GM12878 (cell line): Measurements from ENCODE around the gene WASF1. TPM values are rescaled to one million over a fixed set of nuclear protein-coding genes. Genes with fewer than 3 reads are reported as not detected.

Source experiments
- ATAC-seq: fragments of 200-7000 bp; cut with Tn5 transposase; 3 replicates; pipeline ENCODE4 v1.9.1; 2020; ENCODE audit warnings: mild to moderate bottlenecking, moderate library complexity
- BruUV-seq: library from RNA; stranded (reverse); fragments of 400-500 nt; replicated peaks from 2 replicates; lab custom pipeline; 2021; lab: Mats Ljungman, UMichigan
- CTCF ChIA-PET: fragments of 300-600 bp; sonication (Branson Sonifier 250); formaldehyde crosslinking; extraction: SDS; loops from one replicate; lab custom pipeline; 2021; ENCODE audit warnings: inconsistent platforms; lab: Yijun Ruan, JAX
- POLR2A ChIA-PET: fragments of 350-600 bp; formaldehyde crosslinking; extraction: SDS; loops from one replicate; lab custom pipeline; 2021; ENCODE audit warnings: inconsistent platforms; lab: Charles Lee
- RAD21 ChIA-PET: fragments of 300-600 bp; sonication (Branson Sonifier 250); formaldehyde crosslinking; loops from one replicate; lab custom pipeline; 2023; ENCODE audit warnings: antibody characterized with exemption; ENCODE audit not compliant: unreplicated experiment; lab: Charles Lee
- SMC1A ChIA-PET: fragments of 300-600 bp; sonication (Branson Sonifier 250); formaldehyde crosslinking; loops from one replicate; lab custom pipeline; 2023; ENCODE audit not compliant: unreplicated experiment, uncharacterized antibody; lab: Charles Lee
- DNase-seq: peaks from one replicate; pipeline ENCODE4 v3.0.0-alpha.2; 2011; ENCODE audit warnings: low read depth, low spot score
- FAIRE-seq: peaks from 3 replicates; lab custom pipeline; 2011; peaks lifted over from hg19 to GRCh38; lab: Jason Lieb, UNC
- H2AFZ ChIP-seq: 2 replicates; pipeline ENCODE4 v1.6.0; 2011; ENCODE audit warnings: low read depth, low read length, control low read depth; ENCODE audit not compliant: control insufficient read depth
- H3K27ac ChIP-seq: 2 replicates; pipeline ENCODE4 v1.5.1; 2011; ENCODE audit warnings: control low read depth; ENCODE audit not compliant: control insufficient read depth, insufficient read depth
- H3K27me3 ChIP-seq, 2 experiments: replicated peaks in 1 of 2; 2 replicates each; pipeline versions ENCODE4 v1.6.0 to v1.6.1; 2011; ENCODE audit warnings: low read length in 1 of 2; ENCODE audit not compliant: control insufficient read depth in 2 of 2, insufficient read depth in 2 of 2
- H3K36me3 ChIP-seq, 2 experiments: 2 replicates each; pipeline ENCODE4 v1.5.1; 2011; ENCODE audit warnings: low read length in 1 of 2; ENCODE audit not compliant: control insufficient read depth in 2 of 2, insufficient read depth in 2 of 2
- H3K4me1 ChIP-seq: 2 replicates; pipeline ENCODE4 v1.6.1; 2011; ENCODE audit warnings: mild to moderate bottlenecking, low read length, moderate library complexity, mixed read lengths; ENCODE audit not compliant: control insufficient read depth, insufficient read depth
- H3K4me2 ChIP-seq: 2 replicates; pipeline ENCODE4 v1.6.0; 2011; ENCODE audit warnings: control low read depth; ENCODE audit not compliant: control insufficient read depth, insufficient read depth
- H3K4me3 ChIP-seq: fragments of 200-600 bp; sonication (generic); 2 replicates; pipeline ENCODE4 v1.5.1; 2016
- H3K79me2 ChIP-seq: 2 replicates; pipeline ENCODE4 v1.6.0; 2011; ENCODE audit warnings: low read length; ENCODE audit not compliant: control insufficient read depth, insufficient read depth
- H3K9ac ChIP-seq: 2 replicates; pipeline ENCODE4 v1.8.0; 2011; ENCODE audit warnings: low read length, control low read depth, mixed read lengths; ENCODE audit not compliant: control insufficient read depth, insufficient read depth
- H3K9me3 ChIP-seq: replicated peaks from 3 replicates; pipeline ENCODE4 v1.5.1; 2011; ENCODE audit warnings: mild to moderate bottlenecking, low read length; ENCODE audit not compliant: control insufficient read depth, insufficient read depth
- H4K20me1 ChIP-seq: 2 replicates; pipeline ENCODE4 v1.6.0; 2011; ENCODE audit not compliant: control insufficient read depth, insufficient read depth
- ATF7 ChIP-seq: fragments of 450-650 bp; IDR thresholded peaks from 2 replicates; pipeline ENCODE4 v1.6.1; 2016; ENCODE audit warnings: low read depth, mild to moderate bottlenecking
- BCL11A ChIP-seq: IDR thresholded peaks from 2 replicates; pipeline ENCODE4 v1.6.1; 2011; ENCODE audit warnings: low read depth, low read length
- BMI1 ChIP-seq: fragments of 450-650 bp; IDR thresholded peaks from 2 replicates; pipeline ENCODE4 v1.6.1; 2016; ENCODE audit warnings: mild to moderate bottlenecking, moderate library complexity, borderline replicate concordance
- CEBPZ ChIP-seq: fragments of 150-350 bp; IDR thresholded peaks from 2 replicates; pipeline ENCODE4 v1.6.1; 2016; ENCODE audit warnings: low read depth, low read length
- MEF2A ChIP-seq: IDR thresholded peaks from 2 replicates; pipeline ENCODE4 v1.6.1; 2011; ENCODE audit warnings: low read depth, mild to moderate bottlenecking, low read length, moderate library complexity; ENCODE audit not compliant: insufficient read depth
- MYC ChIP-seq: IDR thresholded peaks from 2 replicates; pipeline ENCODE4 v1.6.1; 2011; ENCODE audit warnings: mild to moderate bottlenecking, low read length, moderate library complexity, inconsistent platforms; ENCODE audit not compliant: insufficient read depth, insufficient replicate concordance, insufficient read length, severe bottlenecking
- NBN ChIP-seq: fragments of 450-650 bp; IDR thresholded peaks from 2 replicates; pipeline ENCODE4 v1.6.1; 2016
- RAD51 ChIP-seq: fragments of 450-650 bp; IDR thresholded peaks from 2 replicates; pipeline ENCODE4 v1.6.1; 2016; ENCODE audit warnings: moderate library complexity, mild to moderate bottlenecking, inconsistent platforms
- RELA ChIP-seq: fragments of 450-650 bp; IDR thresholded peaks from 2 replicates; pipeline ENCODE4 v1.8.0; 2014; ENCODE audit warnings: borderline replicate concordance; ENCODE audit not compliant: partially characterized antibody
- SMAD5 ChIP-seq: IDR thresholded peaks from 2 replicates; pipeline ENCODE4 v1.6.1; 2016; ENCODE audit warnings: antibody characterized with exemption, low read depth
- SREBF2 ChIP-seq: IDR thresholded peaks from 2 replicates; pipeline ENCODE4 v1.6.1; 2012; ENCODE audit warnings: mild to moderate bottlenecking, low read length
- ZNF274 ChIP-seq: IDR thresholded peaks from one replicate; pipeline ENCODE4 v1.8.0; 2011; ENCODE audit not compliant: insufficient read length, insufficient read depth
- WGBS: methylation state at CpG from one replicate; pipeline ENCODE4 v1.1.6; 2016; ENCODE audit warnings: low lambda C conversion rate; ENCODE audit not compliant: insufficient replicate concordance, insufficient coverage; ENCODE audit errors: missing lambda C conversion rate; 5-methylcytosine and 5-hydroxymethylcytosine counted together
- in situ Hi-C: fragments of 300-500 bp; cut with MboI; formaldehyde crosslinking; loops from 9 replicates; pipeline ENCODE4 v1.14.3; 2018; ENCODE audit warnings: mixed read lengths
- intact Hi-C: fragments of 100-400 bp; cut with micrococcal nuclease; formaldehyde crosslinking; loops from one replicate; pipeline ENCODE4 v1.14.2; 2022; ENCODE audit not compliant: unreplicated experiment
- polyA plus RNA-seq, 11 experiments: library from polyadenylated mRNA; depleted of rRNA in 4 of 11; unstranded in 6 of 11; stranded (reverse) in 5 of 11; fragments of >200 nt; fragmentation: Nextera tagmentation in 4 of 11; fragmentation: Illumina TruSeq in 1 of 11; extraction: Ambion mirVana in 4 of 11; extraction: Trizol in 1 of 11; gene quantifications; 1 replicate in 1 of 11; 2 replicates in 10 of 11; pipeline versions ENCODE4 v1.2.1 to v1.2.3, GENCODE V29; 2011 to 2016; ENCODE audit warnings: inconsistent platforms in 2 of 11, missing spikeins in 2 of 11, low read depth in 1 of 11
- total RNA-seq, 4 experiments: library from RNA; depleted of rRNA in 3 of 4; stranded (reverse); fragments of >200 nt in 3 of 4; fragmentation: Illumina TruSeq in 1 of 4; extraction: Trizol in 1 of 4; gene quantifications; 2 replicates each; pipeline versions ENCODE4 v1.2.1 to v1.2.3, GENCODE V29; 2013 to 2021

Gene WASF1
- total and polyA plus RNA-seq, 10 of the 15 experiments (the other 5 are each of a cell fraction or from before 2014, with no cell fraction given) = 1.3 to 10.2 (median 4.5) TPM

GRCh38 chr6:110214338-110214737 lies 34.9 kb upstream of the WASF1 start:
- Histone ChIP-seq H2AFZ (no peak overlapping the region), H3K9me3 (no peaks in the 10 kb centered on the region), H3K36me3 (peaks cover 2 to 9% of the 10 kb centered on the region in 2 experiments; a peak in 3 of 4 replicates), H3K4me2 (no peak overlapping the region), H3K9ac (no peak overlapping the region), H3K4me3 (no peak overlapping the region), H3K4me1 (no peaks in the 10 kb centered on the region), H3K27me3 (no peaks in the 10 kb centered on the region), H4K20me1 (no peaks in the 10 kb centered on the region), H3K79me2 (no peaks in the 10 kb centered on the region), H3K27ac (no peak overlapping the region)
- SMC1A ChIA-PET = interaction anchor here (0.9 to 1.8 kb wide), 4 partner anchors 8 to 34 kb away, joined by 3 to 6 read pairs (median 4); partner anchors contain the start of genes CDC40 and WASF1
- CTCF ChIA-PET = interaction anchor here (1.7 kb wide), 1 partner anchor 15 kb away, joined by 3 read pairs; no protein-coding TSS in a partner anchor
- 0% methylated on average over 1 of the region's 1 CpG for WGBS
- POLR2A ChIA-PET = no interaction called here
- TF ChIP-seq RELA (no peak), ZNF274 (no peak), MYC (no peak), SMAD5 (no peak), MEF2A (no peak), SREBF2 (no peak), CEBPZ (no peak), RAD51 (no peak), BCL11A (no peak), ATF7 (no peak), BMI1 (no peak), NBN (no peak)
- intact Hi-C loops = no loop called here
- DNase-seq (no peak), FAIRE-seq (no peak), ATAC-seq (no peak)
- RAD21 ChIA-PET = interaction anchor here (1.9 kb wide), 1 partner anchor 36 kb away, joined by 4 read pairs; no protein-coding TSS in a partner anchor
- in situ Hi-C loops = no loop called here
- no TSS peak for BruUV-seq
